Type B pancreatic cell (in vitro differentiated cells): Measurements from ENCODE around the gene ARHGAP40. TPM values are rescaled to one million over a fixed set of nuclear protein-coding genes. Genes with fewer than 3 reads are reported as not detected.

ENCODE experiments used
- DNase-seq: peaks from one replicate; pipeline ENCODE4 v3.0.0; 2021; ENCODE audit warnings: mixed read lengths; ENCODE audit not compliant: unreplicated experiment; ENCODE audit errors: extremely low spot score
- H3K27ac Mint-ChIP-seq: 2 replicates; pipeline ENCODE4 v1.8.0; 2021; ENCODE audit warnings: mild to moderate bottlenecking, mixed read lengths
- H3K27me3 Mint-ChIP-seq: 2 replicates; pipeline ENCODE4 v1.8.0; 2021; ENCODE audit warnings: mixed read lengths
- H3K36me3 Mint-ChIP-seq: 2 replicates; pipeline ENCODE4 v1.8.0; 2021; ENCODE audit warnings: mixed read lengths
- H3K4me1 Mint-ChIP-seq: one replicate; pipeline ENCODE4 v1.8.0; 2021; ENCODE audit warnings: mixed read lengths; ENCODE audit not compliant: unreplicated experiment
- H3K4me3 Mint-ChIP-seq: 2 replicates; pipeline ENCODE4 v1.8.0; 2021; ENCODE audit warnings: mild to moderate bottlenecking, mixed read lengths
- H3K9me3 Mint-ChIP-seq: 2 replicates; pipeline ENCODE4 v1.8.0; 2021; ENCODE audit warnings: mixed read lengths
- total RNA-seq: library from RNA; stranded (reverse); gene quantifications from 2 replicates; pipeline ENCODE4 v1.2.1, GENCODE V29; 2021; ENCODE audit warnings: low replicate concordance
- TF ChIP-seq, protein P1 (sequence below): fragments of 200-600 bp; sonication (generic); conservative IDR thresholded peaks from 2 replicates; pipeline ENCODE4 v1.5.0; 2021; ENCODE audit warnings: antibody characterized with exemption, mild to moderate bottlenecking

Gene ARHGAP40
- total RNA-seq, 1 donor from 2014 or later = 1.7 TPM

DNA sequence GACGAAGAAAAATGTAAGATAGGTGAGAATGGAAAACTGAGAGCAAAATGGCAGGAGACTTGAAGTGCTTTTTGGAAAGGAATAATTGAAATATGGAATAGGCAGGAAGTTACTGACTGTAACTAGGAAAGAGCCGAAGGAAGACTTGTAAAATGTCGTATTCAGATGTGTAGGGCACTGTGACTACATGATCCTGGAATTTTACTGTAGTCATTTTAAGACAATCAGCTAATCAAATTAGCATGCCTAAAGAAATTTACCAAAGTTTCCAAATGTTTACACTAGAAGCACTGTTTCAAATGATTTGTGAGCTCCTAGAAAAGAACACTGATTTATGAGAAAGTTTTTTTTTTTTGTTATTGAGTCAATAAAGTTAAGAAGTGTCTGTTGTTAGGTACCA is 41.8 kb upstream of the ARHGAP40 start:
- TF ChIP-seq, protein P1, sequence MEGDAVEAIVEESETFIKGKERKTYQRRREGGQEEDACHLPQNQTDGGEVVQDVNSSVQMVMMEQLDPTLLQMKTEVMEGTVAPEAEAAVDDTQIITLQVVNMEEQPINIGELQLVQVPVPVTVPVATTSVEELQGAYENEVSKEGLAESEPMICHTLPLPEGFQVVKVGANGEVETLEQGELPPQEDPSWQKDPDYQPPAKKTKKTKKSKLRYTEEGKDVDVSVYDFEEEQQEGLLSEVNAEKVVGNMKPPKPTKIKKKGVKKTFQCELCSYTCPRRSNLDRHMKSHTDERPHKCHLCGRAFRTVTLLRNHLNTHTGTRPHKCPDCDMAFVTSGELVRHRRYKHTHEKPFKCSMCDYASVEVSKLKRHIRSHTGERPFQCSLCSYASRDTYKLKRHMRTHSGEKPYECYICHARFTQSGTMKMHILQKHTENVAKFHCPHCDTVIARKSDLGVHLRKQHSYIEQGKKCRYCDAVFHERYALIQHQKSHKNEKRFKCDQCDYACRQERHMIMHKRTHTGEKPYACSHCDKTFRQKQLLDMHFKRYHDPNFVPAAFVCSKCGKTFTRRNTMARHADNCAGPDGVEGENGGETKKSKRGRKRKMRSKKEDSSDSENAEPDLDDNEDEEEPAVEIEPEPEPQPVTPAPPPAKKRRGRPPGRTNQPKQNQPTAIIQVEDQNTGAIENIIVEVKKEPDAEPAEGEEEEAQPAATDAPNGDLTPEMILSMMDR = no peak
- DNase-seq = no peak
- Mint-ChIP-seq H3K27ac (peak overlapping the region; percentile 68), H3K27me3 (no peaks in the 10 kb centered on the region), H3K4me3 (no peak overlapping the region), H3K9me3 (no peaks in the 10 kb centered on the region), H3K36me3 (peaks cover 42% of the 10 kb centered on the region), H3K4me1 (no peaks in the 10 kb centered on the region)

DNA sequence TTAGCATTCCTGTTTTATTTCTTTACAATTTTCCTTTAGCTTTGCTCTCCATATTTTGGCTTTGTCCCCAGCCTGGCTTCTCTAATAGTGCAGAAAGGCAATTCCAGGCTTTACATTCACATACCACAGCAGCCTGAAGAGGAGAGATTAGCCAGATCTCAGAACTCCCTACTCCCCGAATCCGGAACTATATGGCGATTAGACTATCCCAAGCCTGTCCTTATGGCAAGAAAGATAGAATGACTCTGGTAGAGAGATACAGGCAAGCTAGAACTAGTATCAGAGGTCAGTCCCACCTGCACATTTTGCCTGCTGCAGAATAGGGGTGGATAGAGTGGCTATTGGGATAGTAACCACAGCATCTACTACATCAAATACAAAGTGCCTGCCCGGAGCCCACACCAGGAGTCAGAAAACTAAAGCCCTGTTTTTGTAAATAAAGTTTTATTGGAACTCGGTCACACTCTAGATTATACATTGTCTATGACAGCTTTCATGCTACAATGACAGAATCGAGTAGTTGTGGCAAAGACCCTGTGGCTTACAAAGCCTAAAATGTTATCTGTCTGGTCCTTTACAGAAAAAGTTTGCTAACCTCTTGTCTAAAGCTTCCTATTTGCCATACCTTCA is 37.7 kb upstream of the ARHGAP40 start:
- no peak for DNase-seq
- Mint-ChIP-seq H3K27me3 (no peaks in the 10 kb centered on the region), H3K36me3 (peaks cover 44% of the 10 kb centered on the region), H3K9me3 (no peaks in the 10 kb centered on the region), H3K4me1 (no peaks in the 10 kb centered on the region), H3K4me3 (no peak overlapping the region), H3K27ac (no peak overlapping the region)
- TF ChIP-seq, protein P1 = no peak

DNA sequence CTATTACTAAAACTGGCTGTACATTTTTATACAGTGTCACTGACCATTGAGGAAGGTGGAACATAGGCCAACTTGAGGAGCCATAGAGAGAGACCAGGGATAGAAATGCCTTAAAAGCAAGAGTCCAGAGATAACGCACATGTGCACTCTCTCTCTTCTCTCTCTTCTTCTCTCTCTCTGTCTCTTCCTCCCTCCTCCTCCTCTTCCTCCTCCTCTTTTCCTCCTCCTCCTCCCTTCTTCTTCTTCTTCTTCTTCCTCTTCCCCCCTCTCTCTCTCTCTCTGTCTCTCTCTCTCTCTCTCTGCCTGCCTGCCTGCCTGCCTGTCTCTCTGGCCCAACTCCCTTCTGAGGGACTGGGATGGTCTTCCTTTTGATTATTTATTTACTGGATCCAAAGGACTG is 36.9 kb upstream of the ARHGAP40 start:
- Mint-ChIP-seq H3K27me3 (no peaks in the 10 kb centered on the region), H3K9me3 (no peaks in the 10 kb centered on the region), H3K4me3 (no peak overlapping the region), H3K36me3 (peaks cover 42% of the 10 kb centered on the region), H3K27ac (no peak overlapping the region), H3K4me1 (no peaks in the 10 kb centered on the region)
- no peak for DNase-seq
- TF ChIP-seq, protein P1 = no peak

DNA sequence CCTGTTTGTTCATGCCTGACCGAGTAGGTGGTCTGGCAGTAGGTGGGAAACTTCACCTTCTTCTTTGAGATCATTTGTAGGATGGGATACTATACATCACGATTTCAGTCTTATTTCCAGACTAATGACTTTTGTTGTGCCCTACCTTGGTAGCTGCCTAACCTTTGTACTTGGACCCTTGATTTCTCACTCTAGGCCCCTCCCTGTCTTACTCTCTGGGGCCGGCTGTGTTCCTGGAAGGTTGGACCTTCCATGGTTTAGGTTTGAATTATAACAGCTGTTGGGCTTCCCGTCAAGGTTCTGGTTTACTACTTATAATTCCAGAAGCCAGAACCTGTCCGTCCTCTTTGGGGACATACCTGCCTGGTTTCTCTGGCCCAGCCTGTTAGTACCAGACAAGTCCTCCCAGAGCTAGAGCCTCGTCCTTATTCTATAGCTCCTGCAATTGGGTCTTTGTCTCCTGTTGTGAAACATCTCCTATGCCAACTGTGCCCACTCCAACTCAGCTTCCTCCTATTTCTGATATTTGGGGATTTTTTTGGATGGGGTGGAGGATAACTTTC is 35.5 kb upstream of the ARHGAP40 start:
- Mint-ChIP-seq H3K27me3 (no peaks in the 10 kb centered on the region), H3K4me1 (no peaks in the 10 kb centered on the region), H3K4me3 (no peak overlapping the region), H3K9me3 (no peaks in the 10 kb centered on the region), H3K27ac (no peak overlapping the region), H3K36me3 (peaks cover 37% of the 10 kb centered on the region)
- no peak for DNase-seq
- TF ChIP-seq, protein P1 = no peak

DNA sequence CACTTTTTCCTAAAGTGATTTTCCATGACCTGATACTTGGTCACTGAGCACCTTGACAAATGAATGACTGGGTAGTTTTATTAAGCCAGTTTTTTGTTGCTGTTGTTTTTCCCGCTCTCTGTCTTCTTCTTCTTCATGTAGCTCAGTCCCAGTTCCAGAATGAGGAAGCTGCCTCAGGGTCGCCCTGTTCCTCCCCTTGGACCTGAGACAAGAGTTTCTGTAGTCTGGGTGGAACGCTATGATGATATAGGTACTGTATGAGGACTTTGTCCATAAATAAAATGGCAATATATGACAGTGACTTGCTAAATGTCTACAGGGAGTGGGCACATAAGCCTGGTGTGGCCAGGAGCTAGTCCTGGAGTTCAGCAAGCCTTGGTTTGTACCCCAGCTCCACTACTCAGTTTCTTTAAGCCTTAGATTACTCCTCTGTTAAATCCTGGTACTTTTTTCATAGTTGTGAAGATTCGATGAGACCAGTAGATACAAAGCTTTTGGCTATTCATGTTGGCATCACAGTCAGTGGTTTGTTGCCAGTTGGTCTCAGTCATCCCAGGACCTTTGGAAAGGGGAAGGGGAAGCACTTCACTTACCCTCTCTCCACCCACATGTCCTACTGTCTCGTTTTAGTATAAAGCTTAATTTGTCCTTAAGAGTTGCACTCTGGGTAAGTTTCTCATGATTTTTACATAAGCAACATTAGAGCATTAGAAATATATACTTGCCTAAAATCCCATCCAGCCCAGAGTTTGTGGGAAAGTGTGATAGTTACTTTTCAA is 31.7 kb upstream of the ARHGAP40 start:
- TF ChIP-seq, protein P1 = no peak
- Mint-ChIP-seq H3K36me3 (peaks cover 32% of the 10 kb centered on the region), H3K4me3 (no peak overlapping the region), H3K9me3 (no peaks in the 10 kb centered on the region), H3K27ac (no peak overlapping the region), H3K4me1 (no peaks in the 10 kb centered on the region), H3K27me3 (no peaks in the 10 kb centered on the region)
- no peak for DNase-seq
